Endometrium (tissue), 2 donors: ENCODE measurements around the gene DAB2.
"Not testable (repeated sequence)": the region's sequence is repeated elsewhere in the genome, so short reads cannot be mapped to it uniquely, and the experiment has no call there.

Experiments used
- FAIRE-seq: peaks from 2 replicates; lab custom pipeline; 2012; peaks lifted over from hg19 to GRCh38; lab: Jason Lieb, UNC
- donor health status: control.
- donor health status: control.

The DAB2 gene

DNA sequence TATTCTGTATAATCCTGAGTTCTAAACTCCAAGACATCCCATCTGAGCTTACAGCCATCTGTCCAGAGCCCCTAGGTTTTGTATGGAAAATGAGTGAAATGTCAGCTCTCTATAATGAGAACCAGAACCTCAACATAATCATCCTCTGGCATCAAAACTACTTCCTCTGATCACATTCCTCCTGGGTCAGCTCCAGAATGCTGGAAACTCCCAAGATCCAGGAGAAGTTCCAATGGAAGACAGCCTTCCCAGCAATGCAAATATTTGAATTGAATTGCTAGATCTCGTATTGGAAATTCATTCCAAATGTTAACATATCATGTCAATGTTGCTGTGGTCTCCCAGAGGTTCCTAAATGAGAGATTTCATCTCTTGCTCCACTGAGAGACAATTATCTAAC lies 84.3 kb downstream of the DAB2 start:
- no peak for FAIRE-seq

GRCh38 chr5:39337252-39337915 lies 87.4 kb downstream of the DAB2 start:
- FAIRE-seq = no peak

DNA sequence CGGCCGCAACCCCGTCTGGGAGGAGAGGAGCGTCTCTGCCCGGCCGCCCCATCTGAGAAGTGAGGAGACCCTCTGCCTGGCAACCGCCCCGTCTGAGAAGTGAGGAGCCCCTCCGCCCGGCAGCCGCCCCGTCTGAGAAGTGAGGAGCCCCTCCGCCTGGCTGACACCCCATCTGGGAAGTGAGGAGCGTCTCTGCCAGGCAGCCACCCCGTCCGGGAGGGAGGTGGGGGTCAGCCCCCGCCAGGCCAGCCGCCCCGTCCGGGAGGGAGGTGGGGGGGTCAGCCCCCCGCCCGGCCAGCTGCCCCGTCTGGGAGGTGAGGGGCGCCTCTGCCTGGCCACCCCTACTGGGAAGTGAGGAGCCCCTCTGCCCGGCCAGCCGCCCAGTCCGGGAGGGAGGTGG lies 90.5 kb downstream of the DAB2 start:
- FAIRE-seq = not testable (repeated sequence)

- no peak for FAIRE-seq
Observed at GRCh38 chr5:39333104-39333503, 91.7 kb downstream of the DAB2 start.

DNA sequence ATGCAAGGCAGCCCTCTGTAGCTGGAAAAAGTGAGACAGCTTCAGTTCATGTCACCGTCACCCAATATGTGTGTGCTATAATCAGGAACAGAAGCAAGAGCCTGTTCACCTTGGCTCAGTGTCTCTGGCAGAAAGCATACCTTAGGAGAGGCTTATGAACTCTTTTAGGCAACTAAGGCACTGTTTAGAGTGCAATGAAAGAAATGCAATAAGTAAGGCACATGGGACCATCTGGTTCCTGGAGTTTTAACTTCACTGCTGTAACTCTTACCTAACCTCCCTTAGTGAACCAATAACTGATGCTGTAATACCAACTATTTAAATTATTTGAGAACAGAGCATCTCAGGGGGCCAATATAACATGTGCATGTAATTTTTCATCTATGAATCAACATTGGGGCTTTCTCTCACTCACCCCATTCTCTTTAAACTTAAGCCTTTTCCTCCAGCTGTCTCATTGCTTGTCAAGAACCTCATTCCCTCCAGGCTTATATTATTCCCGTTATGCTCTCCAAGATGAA lies 92.9 kb downstream of the DAB2 start:
- FAIRE-seq = no peak

- no peak for FAIRE-seq
Observed at GRCh38 chr5:39328731-39329130, 96.0 kb downstream of the DAB2 start.

GRCh38 chr5:39323542-39323941 lies 101.2 kb downstream of the DAB2 start:
- FAIRE-seq = peak; percentile 39
